SK-N-SH treated with all-trans-retinoic acid at 6 μM for 48 hours (cell line): Measurements from ENCODE around the gene HTT.

ENCODE experiments used
- PATZ1 ChIP-seq: fragments of 250-450 bp; sonication (Bioruptor Pico); IDR thresholded peaks from 2 replicates; pipeline ENCODE4 v1.8.0; 2020; ENCODE audit warnings: mild to moderate bottlenecking, moderate library complexity, borderline replicate concordance
- ZC3H10 ChIP-seq: fragments of 250-450 bp; sonication (Bioruptor Pico); IDR thresholded peaks from 2 replicates; pipeline ENCODE4 v1.5.1; 2021; ENCODE audit warnings: mild to moderate bottlenecking, moderate library complexity

- TF ChIP-seq ZC3H10 (CRISPR knock-in tag): no peak
- TF ChIP-seq PATZ1 (CRISPR knock-in tag): no peak
Observed at GRCh38 chr4:3069661-3070199, 4.8 kb upstream of the HTT start.
